GM06990 (cell line): ENCODE results near the gene OPN4.
A peak's percentile ranks its signal among the peaks of the same experiment; 100 is the strongest.

Experiments used
- DNase-seq: peaks from one replicate; pipeline ENCODE4 v3.0.0-alpha.2; 2011; ENCODE audit not compliant: insufficient read length; ENCODE audit errors: extremely low read depth
- H3K27me3 ChIP-seq: replicated peaks from 2 replicates; pipeline ENCODE4 v1.6.0; 2011; ENCODE audit warnings: low read length; ENCODE audit not compliant: control insufficient read depth, insufficient read depth
- H3K36me3 ChIP-seq: 2 replicates; pipeline ENCODE4 v1.5.1; 2011; ENCODE audit warnings: low read length; ENCODE audit not compliant: control insufficient read depth, insufficient read depth
- H3K4me3 ChIP-seq: replicated peaks from 2 replicates; pipeline ENCODE4 v1.5.1; 2011; ENCODE audit warnings: low read depth, mild to moderate bottlenecking, control low read depth, low read length
- TF ChIP-seq, protein P1 (sequence below): IDR thresholded peaks from 2 replicates; pipeline ENCODE4 v1.5.1; 2011; ENCODE audit warnings: low read length, control low read depth, mild to moderate bottlenecking, inconsistent platforms; ENCODE audit not compliant: insufficient read depth, poor library complexity, severe bottlenecking

Gene OPN4

DNA sequence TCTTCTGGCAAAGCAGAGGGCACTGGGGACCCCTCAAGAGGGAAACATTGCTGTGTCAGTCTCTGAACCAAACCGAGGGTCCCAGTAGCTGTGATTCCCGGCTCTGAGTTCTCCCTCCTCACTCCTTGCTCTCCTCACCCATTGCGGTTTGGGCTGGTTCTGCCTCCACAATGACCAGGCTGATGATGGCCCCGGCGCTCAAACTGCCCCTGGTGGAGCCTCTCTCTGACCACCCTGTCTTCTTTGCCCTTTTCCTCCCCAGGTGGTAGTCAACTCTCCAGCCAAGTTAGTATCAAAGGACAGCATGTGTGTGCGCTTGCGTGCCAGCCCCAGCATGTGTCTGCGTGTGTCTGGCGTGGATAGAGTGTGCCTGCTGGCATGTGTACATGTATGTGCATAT is 31.1 kb downstream of the OPN4 start:
- no peaks in the 10 kb centered on the region; the same call in 1 of the 2 replicates for H3K27me3 ChIP-seq
- TF ChIP-seq, protein P1, sequence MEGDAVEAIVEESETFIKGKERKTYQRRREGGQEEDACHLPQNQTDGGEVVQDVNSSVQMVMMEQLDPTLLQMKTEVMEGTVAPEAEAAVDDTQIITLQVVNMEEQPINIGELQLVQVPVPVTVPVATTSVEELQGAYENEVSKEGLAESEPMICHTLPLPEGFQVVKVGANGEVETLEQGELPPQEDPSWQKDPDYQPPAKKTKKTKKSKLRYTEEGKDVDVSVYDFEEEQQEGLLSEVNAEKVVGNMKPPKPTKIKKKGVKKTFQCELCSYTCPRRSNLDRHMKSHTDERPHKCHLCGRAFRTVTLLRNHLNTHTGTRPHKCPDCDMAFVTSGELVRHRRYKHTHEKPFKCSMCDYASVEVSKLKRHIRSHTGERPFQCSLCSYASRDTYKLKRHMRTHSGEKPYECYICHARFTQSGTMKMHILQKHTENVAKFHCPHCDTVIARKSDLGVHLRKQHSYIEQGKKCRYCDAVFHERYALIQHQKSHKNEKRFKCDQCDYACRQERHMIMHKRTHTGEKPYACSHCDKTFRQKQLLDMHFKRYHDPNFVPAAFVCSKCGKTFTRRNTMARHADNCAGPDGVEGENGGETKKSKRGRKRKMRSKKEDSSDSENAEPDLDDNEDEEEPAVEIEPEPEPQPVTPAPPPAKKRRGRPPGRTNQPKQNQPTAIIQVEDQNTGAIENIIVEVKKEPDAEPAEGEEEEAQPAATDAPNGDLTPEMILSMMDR = no peak

DNA sequence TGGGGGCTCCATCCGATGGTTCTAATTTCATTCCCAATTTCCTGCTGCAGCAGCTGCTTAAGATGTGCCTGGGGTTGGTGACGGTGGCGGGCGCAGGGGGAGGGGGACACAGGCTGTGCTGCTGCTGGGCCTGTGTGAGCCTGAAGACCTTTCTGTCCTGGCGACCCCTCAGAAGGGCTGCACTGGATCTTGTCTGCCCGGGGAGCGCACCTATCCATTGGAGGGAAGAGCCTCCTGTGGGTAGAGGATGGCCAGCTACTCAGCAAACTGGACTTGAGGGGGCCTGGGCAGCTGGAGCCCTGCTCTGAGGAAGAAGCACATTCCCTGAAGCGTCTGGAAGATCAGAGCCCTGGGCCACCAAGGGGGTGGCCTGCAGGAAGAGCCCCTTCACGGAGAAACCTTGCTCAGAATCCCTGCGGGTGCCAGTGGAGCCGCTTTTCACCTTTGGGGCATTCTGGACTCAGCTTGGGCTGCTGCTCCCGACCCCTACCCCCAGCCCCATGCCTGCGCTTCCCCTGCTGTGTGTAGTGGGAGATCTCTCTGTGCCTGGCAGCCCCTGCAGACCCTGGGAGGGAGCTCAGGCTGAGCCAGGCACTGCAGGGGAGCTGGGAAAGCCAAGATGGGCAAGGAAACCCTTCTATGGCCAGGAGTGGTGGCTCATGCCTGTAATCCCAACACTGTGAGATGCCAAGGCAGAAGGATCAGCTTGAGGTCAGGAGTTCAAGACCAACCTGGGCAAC is 31.7 kb downstream of the OPN4 start:
- no peaks in the 10 kb centered on the region; the same call in 1 of the 2 replicates for H3K27me3 ChIP-seq
- H3K4me3 ChIP-seq = no peak overlapping the region
- TF ChIP-seq, protein P1 = no peak
- no peak for DNase-seq
- H3K36me3 ChIP-seq = no peaks in the 10 kb centered on the region

More for the DNA sequence above, 31.1 kb downstream of the OPN4 start:
- no peaks in the 10 kb centered on the region for H3K36me3 ChIP-seq
- DNase-seq = no peak
- no peak overlapping the region for H3K4me3 ChIP-seq

DNA sequence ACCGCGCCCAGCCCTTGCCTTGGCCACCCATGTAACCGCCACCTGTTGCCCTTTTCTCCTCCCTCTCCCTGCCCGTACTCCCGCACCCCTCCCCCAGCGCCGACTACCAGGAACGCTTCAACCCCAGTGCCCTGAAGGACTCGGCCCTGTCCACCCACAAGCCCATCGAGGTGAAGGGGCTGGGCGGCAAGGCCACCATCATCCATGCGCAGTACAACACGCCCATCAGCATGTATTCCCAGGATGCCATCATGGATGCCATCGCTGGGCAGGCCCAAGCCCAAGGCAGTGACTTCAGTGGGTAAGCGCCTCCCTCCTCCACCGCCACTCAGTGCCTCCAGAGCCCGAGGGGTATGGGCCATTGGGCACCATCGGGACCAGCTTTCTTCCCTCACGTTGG is 32.6 kb downstream of the OPN4 start:
- DNase-seq = no peak
- Histone ChIP-seq H3K36me3 (no peaks in the 10 kb centered on the region), H3K27me3 (no peaks in the 10 kb centered on the region; the same call in 1 of the 2 replicates), H3K4me3 (no peak overlapping the region)
- TF ChIP-seq, protein P1 = no peak

DNA sequence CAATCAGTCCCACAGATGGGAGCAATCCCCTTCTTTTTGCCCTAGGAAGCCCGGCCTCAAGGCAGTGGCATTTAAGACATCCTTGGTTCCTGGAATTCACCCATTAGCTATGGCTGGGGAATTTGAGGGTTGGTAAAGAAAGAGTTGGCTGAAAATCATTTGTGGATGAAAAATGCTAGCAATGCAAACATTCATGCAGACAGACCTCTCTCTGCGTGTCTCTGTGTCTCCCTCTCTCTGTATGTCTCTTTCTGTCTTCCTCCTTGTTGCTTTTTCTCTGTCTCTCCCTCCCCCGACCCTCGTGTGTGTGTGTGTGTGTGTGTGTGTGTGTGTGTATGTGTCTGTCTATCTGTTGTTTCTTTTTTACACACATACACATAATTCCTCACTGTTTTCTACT is 33.4 kb downstream of the OPN4 start:
- no peaks in the 10 kb centered on the region; the same call in 1 of the 2 replicates for H3K27me3 ChIP-seq
- no peak overlapping the region for H3K4me3 ChIP-seq
- TF ChIP-seq, protein P1 = no peak
- no peaks in the 10 kb centered on the region for H3K36me3 ChIP-seq
- no peak for DNase-seq

DNA sequence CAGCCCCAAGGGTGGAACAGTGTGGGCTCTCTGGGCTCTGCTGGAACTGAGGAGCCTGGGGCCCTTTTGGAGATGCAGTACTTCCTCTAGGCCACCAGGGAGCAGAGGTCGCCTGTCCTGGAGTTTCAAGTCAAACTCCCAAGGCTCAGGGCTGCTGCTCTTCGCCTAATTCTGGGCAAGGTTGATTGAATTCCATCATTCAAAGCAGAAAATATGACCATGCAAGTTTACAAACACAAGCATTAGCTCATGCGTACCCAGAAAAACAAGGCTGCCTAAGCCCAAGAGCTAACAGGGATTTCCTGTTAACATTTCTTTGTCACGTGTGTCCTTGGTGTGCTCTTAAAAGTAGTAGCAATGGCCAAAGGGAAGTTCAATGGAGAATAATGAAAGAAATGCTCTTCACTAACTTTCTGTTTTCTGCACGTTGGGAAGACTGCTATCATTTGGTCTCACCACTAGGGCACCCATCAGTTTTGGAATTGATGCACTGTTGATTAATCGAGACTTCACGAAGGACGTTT is 34.1 kb downstream of the OPN4 start:
- TF ChIP-seq, protein P1 = peak; percentile 80
- no peaks in the 10 kb centered on the region for H3K36me3 ChIP-seq
- no peak for DNase-seq
- H3K4me3 ChIP-seq = no peak overlapping the region
- H3K27me3 ChIP-seq = no peaks in the 10 kb centered on the region; the same call in 1 of the 2 replicates

DNA sequence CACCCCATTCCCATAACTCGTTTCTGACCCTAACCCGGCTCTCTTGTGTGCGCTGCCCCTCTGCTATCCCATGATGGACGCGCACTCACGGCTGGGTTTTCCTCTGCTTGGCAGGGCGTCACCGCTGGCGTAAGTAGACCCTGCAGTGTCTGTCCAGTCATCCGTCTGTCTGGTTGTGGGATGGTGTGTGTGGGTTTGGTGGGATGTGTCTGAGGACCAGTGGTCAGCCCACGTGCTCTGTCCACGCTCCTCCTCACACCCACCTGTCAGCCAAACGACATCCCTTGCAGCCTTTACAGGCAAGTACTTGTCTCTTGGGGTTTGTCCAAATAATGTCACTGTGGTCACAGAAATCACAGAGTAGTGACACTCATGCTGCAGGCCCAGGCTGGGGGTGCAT is 34.8 kb downstream of the OPN4 start:
- H3K27me3 ChIP-seq = no peaks in the 10 kb centered on the region; the same call in 1 of the 2 replicates
- no peak for DNase-seq
- H3K4me3 ChIP-seq = no peak overlapping the region
- TF ChIP-seq, protein P1 = no peak
- H3K36me3 ChIP-seq = no peaks in the 10 kb centered on the region
